Spleen (tissue), 7 donors: ENCODE data around the gene NRM.

Experiments
- POLR2A ChIP-seq, 3 donors: fragments of 450-650 bp; IDR thresholded peaks; one replicate each; pipeline ENCODE4 v1.5.1; 2017; ENCODE audit warnings: antibody characterized with exemption in 3 of 3, mild to moderate bottlenecking in 1 of 3
- TF ChIP-seq, protein P1 (sequence below), 11 experiments: fragments of 200-600 bp in 7 of 11; fragments of 450-650 bp in 4 of 11; sonication (generic) in 4 of 11; IDR thresholded peaks in 8 of 11; conservative IDR thresholded peaks in 3 of 11; 1 replicate in 7 of 11; 2 replicates in 4 of 11; pipeline versions ENCODE4 v1.4.0 to v1.8.0; 2016 to 2021; ENCODE audit warnings: antibody characterized with exemption in 11 of 11, inconsistent platforms in 4 of 11, mild to moderate bottlenecking in 1 of 11
- donor health status: DM: no; HTN: no; CAD: no; lungs with moderate emphysema.
- donor health status: DM: no; HTN: no; CAD: no.
- donor health status: DM: no; HTN: no; CAD: no.

DNA sequence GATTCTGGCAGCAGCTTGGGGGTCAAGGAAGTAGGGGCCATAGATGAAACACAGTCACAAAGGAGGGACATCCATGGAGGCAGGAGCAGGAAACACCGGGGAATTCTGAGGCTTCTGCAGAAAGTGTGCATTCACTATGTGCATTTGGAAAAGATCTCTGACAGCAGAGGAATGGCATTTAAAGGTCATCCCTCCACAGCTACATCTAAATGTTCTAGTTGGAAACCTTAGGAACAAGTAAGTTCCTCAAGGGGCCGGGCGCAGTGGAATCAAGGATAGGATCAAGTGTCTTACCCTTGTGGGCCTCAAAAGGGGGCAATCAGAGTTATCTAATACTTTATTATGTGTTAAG is 35.1 kb downstream of the NRM start:
- TF ChIP-seq, protein P1, sequence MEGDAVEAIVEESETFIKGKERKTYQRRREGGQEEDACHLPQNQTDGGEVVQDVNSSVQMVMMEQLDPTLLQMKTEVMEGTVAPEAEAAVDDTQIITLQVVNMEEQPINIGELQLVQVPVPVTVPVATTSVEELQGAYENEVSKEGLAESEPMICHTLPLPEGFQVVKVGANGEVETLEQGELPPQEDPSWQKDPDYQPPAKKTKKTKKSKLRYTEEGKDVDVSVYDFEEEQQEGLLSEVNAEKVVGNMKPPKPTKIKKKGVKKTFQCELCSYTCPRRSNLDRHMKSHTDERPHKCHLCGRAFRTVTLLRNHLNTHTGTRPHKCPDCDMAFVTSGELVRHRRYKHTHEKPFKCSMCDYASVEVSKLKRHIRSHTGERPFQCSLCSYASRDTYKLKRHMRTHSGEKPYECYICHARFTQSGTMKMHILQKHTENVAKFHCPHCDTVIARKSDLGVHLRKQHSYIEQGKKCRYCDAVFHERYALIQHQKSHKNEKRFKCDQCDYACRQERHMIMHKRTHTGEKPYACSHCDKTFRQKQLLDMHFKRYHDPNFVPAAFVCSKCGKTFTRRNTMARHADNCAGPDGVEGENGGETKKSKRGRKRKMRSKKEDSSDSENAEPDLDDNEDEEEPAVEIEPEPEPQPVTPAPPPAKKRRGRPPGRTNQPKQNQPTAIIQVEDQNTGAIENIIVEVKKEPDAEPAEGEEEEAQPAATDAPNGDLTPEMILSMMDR (IDR thresholded peaks at IDR 0.05 in 8 of 11, conservative IDR thresholded peaks at IDR 0.05 in 3 of 11), result no peak
- no peak for TF ChIP-seq POLR2A (IDR thresholded peaks at IDR 0.05)
